HepG2 (cell line): Measurements from ENCODE around the gene SBNO2. TPM values are rescaled to one million over a fixed set of nuclear protein-coding genes. Genes with fewer than 3 reads are reported as not detected.

Experiments used
- EZH2 ChIP-seq: conservative IDR thresholded peaks from 2 replicates; pipeline ENCODE4 v1.6.1; 2012; ENCODE audit warnings: mild to moderate bottlenecking, low read depth, low read length, moderate library complexity
- FOXA1 ChIP-seq, 2 experiments: fragments of 450-650 bp in 1 of 2; sonication (generic) in 1 of 2; formaldehyde crosslinking in 1 of 2; IDR thresholded peaks; 2 replicates each; pipeline versions ENCODE4 v1.4.0 to v1.6.1; 2016 to 2020; ENCODE audit warnings: missing genetic modification reagents in 1 of 2
- FOXA3 ChIP-seq: IDR thresholded peaks from 2 replicates; pipeline ENCODE4 v1.6.1; 2016; ENCODE audit warnings: missing genetic modification reagents, missing compliant biosample characterization
- HDAC2 ChIP-seq: sonication (generic); formaldehyde crosslinking; IDR thresholded peaks from 2 replicates; pipeline ENCODE4 v1.4.0; 2020; ENCODE audit warnings: missing genetic modification reagents
- HIVEP1 ChIP-seq: sonication (generic); formaldehyde crosslinking; IDR thresholded peaks from 2 replicates; pipeline ENCODE4 v1.4.0; 2020; ENCODE audit warnings: mild to moderate bottlenecking, missing genetic modification reagents
- IKZF4 ChIP-seq: sonication (generic); formaldehyde crosslinking; IDR thresholded peaks from 2 replicates; pipeline ENCODE4 v1.5.1; 2020; ENCODE audit warnings: borderline replicate concordance, mild to moderate bottlenecking, low read depth, missing genetic modification reagents; ENCODE audit errors: not compliant biosample characterization
- NAIF1 ChIP-seq: sonication (generic); formaldehyde crosslinking; IDR thresholded peaks from 2 replicates; pipeline ENCODE4 v1.5.0; 2020; ENCODE audit warnings: mild to moderate bottlenecking, missing genetic modification reagents, borderline replicate concordance
- NR3C1 ChIP-seq: sonication (generic); formaldehyde crosslinking; IDR thresholded peaks from 2 replicates; pipeline ENCODE4 v1.4.0; 2020; ENCODE audit warnings: missing genetic modification reagents
- PTBP1 ChIP-seq: fragments of 200-400 bp; formaldehyde crosslinking; IDR thresholded peaks from 2 replicates; pipeline ENCODE4 v1.6.1; 2018; ENCODE audit warnings: low read length, low read depth; ENCODE audit not compliant: poor library complexity, severe bottlenecking
- SMAD1 ChIP-seq: sonication (generic); formaldehyde crosslinking; IDR thresholded peaks from 2 replicates; pipeline ENCODE4 v1.4.0; 2020; ENCODE audit warnings: missing genetic modification reagents, low read depth, mild to moderate bottlenecking, borderline replicate concordance
- SNAI1 ChIP-seq: sonication (generic); formaldehyde crosslinking; IDR thresholded peaks from 2 replicates; pipeline ENCODE4 v1.5.0; 2020; ENCODE audit warnings: mild to moderate bottlenecking, missing genetic modification reagents, borderline replicate concordance
- ZFX ChIP-seq: sonication (generic); formaldehyde crosslinking; IDR thresholded peaks from 2 replicates; pipeline ENCODE4 v1.4.0; 2020; ENCODE audit warnings: mild to moderate bottlenecking, low read depth, missing genetic modification reagents, moderate library complexity
- ZNF20 ChIP-seq: sonication (generic); formaldehyde crosslinking; IDR thresholded peaks from 2 replicates; pipeline ENCODE4 v1.4.0; 2020; ENCODE audit warnings: mild to moderate bottlenecking, moderate library complexity, missing genetic modification reagents
- ZNF44 ChIP-seq: sonication (generic); formaldehyde crosslinking; IDR thresholded peaks from 2 replicates; pipeline ENCODE4 v1.5.1; 2020; ENCODE audit warnings: mild to moderate bottlenecking, missing genetic modification reagents
- ZNF557 ChIP-seq: sonication (generic); formaldehyde crosslinking; IDR thresholded peaks from 2 replicates; pipeline ENCODE4 v1.4.0; 2020; ENCODE audit warnings: missing genetic modification reagents
- ZNF563 ChIP-seq: sonication (generic); formaldehyde crosslinking; IDR thresholded peaks from 2 replicates; pipeline ENCODE4 v1.8.0; 2022; ENCODE audit warnings: mild to moderate bottlenecking, moderate library complexity, missing genetic modification reagents
- ZNF660 ChIP-seq: sonication (generic); formaldehyde crosslinking; IDR thresholded peaks from 2 replicates; pipeline ENCODE4 v1.5.1; 2020; ENCODE audit warnings: mild to moderate bottlenecking, low read depth, missing genetic modification reagents, borderline replicate concordance
- ZNF713 ChIP-seq: sonication (generic); formaldehyde crosslinking; IDR thresholded peaks from 2 replicates; pipeline ENCODE4 v1.4.0; 2020; ENCODE audit warnings: mild to moderate bottlenecking, missing genetic modification reagents
- ZNF777 ChIP-seq: sonication (generic); formaldehyde crosslinking; IDR thresholded peaks from 2 replicates; pipeline ENCODE4 v1.4.0; 2020; ENCODE audit warnings: missing genetic modification reagents
- polyA plus RNA-seq, 8 experiments: library from polyadenylated mRNA; depleted of rRNA in 3 of 8; stranded (reverse) in 7 of 8; unstranded in 1 of 8; fragments of >200 nt; fragmentation: Illumina TruSeq in 4 of 8; extraction: Trizol in 4 of 8; gene quantifications; 2 replicates each; pipeline versions ENCODE4 v1.2.1 to v1.2.3, GENCODE V29; 2011 to 2016; ENCODE audit warnings: low read depth in 4 of 8, missing spikeins in 1 of 8, mixed read lengths in 1 of 8; ENCODE audit not compliant: insufficient read depth in 1 of 8
- total RNA-seq, 5 experiments: library from RNA; depleted of rRNA; stranded (reverse); fragments of >200 nt; fragmentation: Illumina TruSeq; extraction: Trizol; gene quantifications; 2 replicates each; pipeline ENCODE4 v1.2.3, GENCODE V29; 2016; ENCODE audit warnings: low read depth in 1 of 5
- TF ChIP-seq, protein P1 (sequence below): sonication (generic); formaldehyde crosslinking; IDR thresholded peaks from 2 replicates; pipeline ENCODE4 v1.5.0; 2020; ENCODE audit warnings: mild to moderate bottlenecking, missing genetic modification reagents
- TF ChIP-seq, protein P2 (sequence below): sonication (generic); formaldehyde crosslinking; IDR thresholded peaks from 2 replicates; pipeline ENCODE4 v1.4.0; 2020; ENCODE audit warnings: missing genetic modification reagents
- TF ChIP-seq, protein P3 (sequence below): sonication (generic); formaldehyde crosslinking; conservative IDR thresholded peaks from 2 replicates; pipeline ENCODE4 v1.4.0; 2020; ENCODE audit warnings: missing genetic modification reagents

Gene SBNO2
- total and polyA plus RNA-seq, 2 of the 13 experiments (the other 11 are each of a cell fraction or from before 2014, with no cell fraction given): 8.6 to 10.4 TPM

DNA sequence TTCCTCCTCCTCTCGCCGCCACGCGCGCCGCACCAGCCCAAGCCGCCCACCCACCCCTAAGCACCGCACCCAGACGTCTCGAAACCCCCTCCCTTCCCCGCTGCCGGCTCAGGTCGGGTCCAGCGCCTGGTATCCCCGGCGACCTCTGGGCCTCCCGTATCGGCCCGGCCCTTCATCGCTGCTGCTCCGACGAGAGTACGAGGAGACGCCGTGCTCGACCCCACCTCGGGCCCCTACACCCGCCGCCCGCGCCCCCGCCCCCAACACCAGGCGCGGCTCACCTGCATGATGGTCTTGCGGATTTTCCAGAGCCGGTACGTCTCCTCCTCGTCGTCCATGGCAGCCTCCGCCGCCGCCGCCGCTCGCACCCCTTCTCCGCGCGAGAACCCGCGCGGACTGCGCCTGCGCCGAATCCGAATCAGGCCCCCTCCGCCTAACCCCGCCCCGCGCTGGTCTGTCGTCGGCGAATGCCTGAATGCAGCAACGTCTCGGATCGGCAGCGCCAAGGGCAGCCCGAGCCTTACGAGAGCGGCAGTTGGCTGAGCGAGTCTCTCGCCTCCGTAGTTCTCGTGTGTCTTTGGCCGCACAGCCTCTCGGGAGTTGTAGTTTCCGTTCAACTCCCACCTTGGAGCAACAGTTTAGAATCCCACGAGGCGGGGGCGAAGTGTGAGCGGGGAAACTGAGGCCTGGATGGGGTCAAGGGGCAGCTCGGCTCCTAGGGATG lies 78.9 kb downstream of the SBNO2 start, which contains the start of gene POLR2E (continued):
- TF ChIP-seq ZNF20 (CRISPR knock-in tag) (no peak), ZNF44 (no peak), ZNF660 (CRISPR knock-in tag) (no peak), FOXA3 (CRISPR knock-in tag) (peak; percentile 70), NAIF1 (0 out of 2 replicates have a peak, but pooled peaks have one; percentile 26), PTBP1 (no peak), ZNF563 (CRISPR knock-in tag) (0 out of 2 replicates have a peak, but pooled peaks have one; percentile 22), SMAD1 (CRISPR knock-in tag) (no peak), ZNF713 (CRISPR knock-in tag) (no peak), NR3C1 (no peak), EZH2 (no peak), ZNF777 (CRISPR knock-in tag) (no peak), HDAC2 (CRISPR knock-in tag) (peak; percentile 52; the same call in 1 of the 2 replicates), ZFX (CRISPR knock-in tag) (peak; percentile 61), FOXA1 (IDR thresholded peaks at IDR 0.05) (no peak), FOXA1 (CRISPR knock-in tag; IDR thresholded peaks at IDR 0.05) (no peak), ZNF557 (CRISPR knock-in tag) (0 out of 2 replicates have a peak, but pooled peaks have one; percentile 30), SNAI1 (CRISPR knock-in tag) (no peak), HIVEP1 (CRISPR knock-in tag) (no peak), IKZF4 (CRISPR knock-in tag) (no peak)
- TF ChIP-seq, protein P1, sequence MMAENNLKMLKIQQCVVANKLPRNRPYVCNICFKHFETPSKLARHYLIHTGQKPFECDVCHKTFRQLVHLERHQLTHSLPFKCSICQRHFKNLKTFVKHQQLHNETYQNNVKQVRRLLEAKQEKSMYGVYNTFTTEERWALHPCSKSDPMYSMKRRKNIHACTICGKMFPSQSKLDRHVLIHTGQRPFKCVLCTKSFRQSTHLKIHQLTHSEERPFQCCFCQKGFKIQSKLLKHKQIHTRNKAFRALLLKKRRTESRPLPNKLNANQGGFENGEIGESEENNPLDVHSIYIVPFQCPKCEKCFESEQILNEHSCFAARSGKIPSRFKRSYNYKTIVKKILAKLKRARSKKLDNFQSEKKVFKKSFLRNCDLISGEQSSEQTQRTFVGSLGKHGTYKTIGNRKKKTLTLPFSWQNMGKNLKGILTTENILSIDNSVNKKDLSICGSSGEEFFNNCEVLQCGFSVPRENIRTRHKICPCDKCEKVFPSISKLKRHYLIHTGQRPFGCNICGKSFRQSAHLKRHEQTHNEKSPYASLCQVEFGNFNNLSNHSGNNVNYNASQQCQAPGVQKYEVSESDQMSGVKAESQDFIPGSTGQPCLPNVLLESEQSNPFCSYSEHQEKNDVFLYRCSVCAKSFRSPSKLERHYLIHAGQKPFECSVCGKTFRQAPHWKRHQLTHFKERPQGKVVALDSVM: no peak
- TF ChIP-seq, protein P2, sequence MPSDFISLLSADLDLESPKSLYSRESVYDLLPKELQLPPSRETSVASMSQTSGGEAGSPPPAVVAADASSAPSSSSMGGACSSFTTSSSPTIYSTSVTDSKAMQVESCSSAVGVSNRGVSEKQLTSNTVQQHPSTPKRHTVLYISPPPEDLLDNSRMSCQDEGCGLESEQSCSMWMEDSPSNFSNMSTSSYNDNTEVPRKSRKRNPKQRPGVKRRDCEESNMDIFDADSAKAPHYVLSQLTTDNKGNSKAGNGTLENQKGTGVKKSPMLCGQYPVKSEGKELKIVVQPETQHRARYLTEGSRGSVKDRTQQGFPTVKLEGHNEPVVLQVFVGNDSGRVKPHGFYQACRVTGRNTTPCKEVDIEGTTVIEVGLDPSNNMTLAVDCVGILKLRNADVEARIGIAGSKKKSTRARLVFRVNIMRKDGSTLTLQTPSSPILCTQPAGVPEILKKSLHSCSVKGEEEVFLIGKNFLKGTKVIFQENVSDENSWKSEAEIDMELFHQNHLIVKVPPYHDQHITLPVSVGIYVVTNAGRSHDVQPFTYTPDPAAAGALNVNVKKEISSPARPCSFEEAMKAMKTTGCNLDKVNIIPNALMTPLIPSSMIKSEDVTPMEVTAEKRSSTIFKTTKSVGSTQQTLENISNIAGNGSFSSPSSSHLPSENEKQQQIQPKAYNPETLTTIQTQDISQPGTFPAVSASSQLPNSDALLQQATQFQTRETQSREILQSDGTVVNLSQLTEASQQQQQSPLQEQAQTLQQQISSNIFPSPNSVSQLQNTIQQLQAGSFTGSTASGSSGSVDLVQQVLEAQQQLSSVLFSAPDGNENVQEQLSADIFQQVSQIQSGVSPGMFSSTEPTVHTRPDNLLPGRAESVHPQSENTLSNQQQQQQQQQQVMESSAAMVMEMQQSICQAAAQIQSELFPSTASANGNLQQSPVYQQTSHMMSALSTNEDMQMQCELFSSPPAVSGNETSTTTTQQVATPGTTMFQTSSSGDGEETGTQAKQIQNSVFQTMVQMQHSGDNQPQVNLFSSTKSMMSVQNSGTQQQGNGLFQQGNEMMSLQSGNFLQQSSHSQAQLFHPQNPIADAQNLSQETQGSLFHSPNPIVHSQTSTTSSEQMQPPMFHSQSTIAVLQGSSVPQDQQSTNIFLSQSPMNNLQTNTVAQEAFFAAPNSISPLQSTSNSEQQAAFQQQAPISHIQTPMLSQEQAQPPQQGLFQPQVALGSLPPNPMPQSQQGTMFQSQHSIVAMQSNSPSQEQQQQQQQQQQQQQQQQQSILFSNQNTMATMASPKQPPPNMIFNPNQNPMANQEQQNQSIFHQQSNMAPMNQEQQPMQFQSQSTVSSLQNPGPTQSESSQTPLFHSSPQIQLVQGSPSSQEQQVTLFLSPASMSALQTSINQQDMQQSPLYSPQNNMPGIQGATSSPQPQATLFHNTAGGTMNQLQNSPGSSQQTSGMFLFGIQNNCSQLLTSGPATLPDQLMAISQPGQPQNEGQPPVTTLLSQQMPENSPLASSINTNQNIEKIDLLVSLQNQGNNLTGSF: no peak
- TF ChIP-seq, protein P3, sequence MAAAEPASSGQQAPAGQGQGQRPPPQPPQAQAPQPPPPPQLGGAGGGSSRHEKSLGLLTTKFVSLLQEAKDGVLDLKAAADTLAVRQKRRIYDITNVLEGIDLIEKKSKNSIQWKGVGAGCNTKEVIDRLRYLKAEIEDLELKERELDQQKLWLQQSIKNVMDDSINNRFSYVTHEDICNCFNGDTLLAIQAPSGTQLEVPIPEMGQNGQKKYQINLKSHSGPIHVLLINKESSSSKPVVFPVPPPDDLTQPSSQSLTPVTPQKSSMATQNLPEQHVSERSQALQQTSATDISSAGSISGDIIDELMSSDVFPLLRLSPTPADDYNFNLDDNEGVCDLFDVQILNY: peak; percentile 66; the same call in 1 of the 2 replicates
